ENCODE measurements around the gene ZNF831.

ZNF831 gene

DNA sequence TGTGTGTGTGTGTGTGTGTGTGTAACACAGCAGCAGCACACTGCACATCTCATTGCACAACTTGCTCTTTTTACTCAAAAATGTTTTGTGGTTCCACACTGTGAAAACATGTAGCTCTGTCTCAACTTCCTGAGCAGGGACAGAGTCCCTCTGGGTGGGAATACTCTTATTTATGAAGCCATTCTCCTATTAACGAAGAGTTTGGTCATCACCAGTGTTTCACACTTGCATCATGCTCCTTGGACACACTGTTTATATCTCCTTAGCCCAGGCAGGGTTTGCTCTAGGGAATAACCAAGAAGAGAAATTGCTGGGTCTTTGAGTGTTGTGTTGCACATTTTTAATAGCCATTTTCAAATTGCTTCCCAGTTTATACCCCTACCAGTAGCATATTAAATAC, 53.6 kb downstream of the ZNF831 start:
- no peak for DNase-seq

DNA sequence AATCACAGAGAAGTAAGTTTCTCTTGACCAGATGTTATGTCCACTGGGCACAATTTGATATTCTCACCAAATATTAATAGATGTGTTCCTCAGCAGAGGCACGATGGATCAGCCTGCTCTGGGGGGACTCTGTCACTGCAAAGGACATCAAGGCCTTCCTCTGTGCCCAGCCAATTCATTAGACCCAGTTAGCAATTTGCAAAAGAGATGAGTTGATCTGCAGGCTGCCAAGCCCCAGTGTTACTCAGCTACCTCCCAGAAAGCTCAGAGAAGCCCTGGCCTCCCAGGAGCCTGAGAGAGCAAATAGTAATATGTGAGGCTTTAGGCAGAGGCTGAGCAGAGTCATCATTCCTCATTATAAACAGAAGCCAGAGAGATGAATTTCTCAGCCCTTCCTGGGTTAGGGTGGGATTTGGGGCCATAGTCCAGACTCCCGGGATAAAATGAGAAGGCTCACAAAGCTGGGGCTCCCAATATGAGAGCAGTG, 54.2 kb downstream of the ZNF831 start:
- no peak for DNase-seq

DNA sequence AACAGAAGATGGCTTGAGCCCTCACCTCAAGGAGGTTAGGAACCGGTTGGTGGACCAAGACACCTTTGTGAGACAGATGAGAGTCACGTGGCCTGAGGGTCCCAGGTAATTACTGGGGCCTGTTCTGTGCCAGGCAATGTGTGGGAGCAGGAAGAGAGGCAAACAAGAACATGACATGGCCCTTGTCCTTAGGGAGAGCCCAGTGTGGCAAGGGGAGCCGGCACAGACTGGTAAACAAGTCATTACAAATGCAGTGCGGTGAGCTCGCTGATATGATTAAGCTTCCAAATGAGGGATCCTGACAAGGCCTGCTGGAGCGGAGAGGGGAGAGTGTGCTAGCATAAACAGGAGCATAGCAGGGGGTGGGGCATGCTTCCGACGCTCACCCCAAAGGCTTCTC, 55.6 kb downstream of the ZNF831 start:
- DNase-seq = no peak

DNA sequence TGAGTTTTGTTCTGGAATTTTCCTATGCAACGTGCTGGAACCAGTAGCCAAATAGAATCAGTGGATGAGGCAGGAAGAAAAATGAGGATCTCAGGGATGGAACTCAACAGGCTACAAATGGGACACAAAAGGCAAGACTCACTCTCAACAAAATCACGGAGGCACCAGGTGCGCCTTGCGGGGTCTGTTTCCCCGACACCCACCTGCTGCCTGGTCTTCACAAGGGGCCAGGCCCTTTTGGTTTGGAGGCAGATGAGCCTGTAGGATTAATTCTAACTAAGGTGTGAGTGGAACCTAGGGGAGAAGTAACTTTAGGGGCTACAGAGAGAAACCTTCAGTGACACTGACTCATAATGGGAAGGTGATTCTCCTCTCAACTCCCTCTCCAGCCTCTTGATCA, 56.5 kb downstream of the ZNF831 start:
- no peak for DNase-seq

DNA sequence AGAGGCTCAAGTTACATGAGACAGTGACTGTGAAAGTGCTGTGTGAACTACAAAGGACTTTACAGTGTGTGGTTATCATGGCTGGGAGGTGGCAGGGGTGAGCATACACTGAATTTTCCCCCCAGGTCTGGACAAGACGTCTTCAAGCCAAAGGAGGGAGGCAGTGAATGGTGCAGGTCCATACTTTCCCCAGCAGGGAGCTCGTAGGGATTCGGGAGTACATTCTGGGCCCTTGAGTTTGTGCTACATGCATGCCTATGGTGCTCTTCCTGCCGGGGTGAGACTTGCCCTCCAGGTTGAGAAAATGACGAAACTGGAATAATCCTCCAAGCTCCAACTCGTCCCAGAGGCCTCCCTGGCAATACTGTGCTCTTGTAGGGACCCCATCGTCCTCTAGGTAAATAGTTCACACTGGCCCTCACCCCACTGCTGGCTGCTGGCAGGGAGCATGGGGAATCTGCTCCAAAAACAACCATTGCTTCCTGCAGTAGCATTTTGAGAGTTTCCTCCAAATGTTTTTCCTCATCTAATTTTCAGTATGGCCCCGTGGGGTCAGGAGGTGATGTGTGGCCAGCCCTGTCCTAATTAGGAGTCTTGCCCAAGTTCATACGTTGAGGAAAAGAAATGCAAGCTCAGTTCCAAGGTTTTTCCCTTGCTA, 57.6 kb downstream of the ZNF831 start:
- no peak for DNase-seq

DNA sequence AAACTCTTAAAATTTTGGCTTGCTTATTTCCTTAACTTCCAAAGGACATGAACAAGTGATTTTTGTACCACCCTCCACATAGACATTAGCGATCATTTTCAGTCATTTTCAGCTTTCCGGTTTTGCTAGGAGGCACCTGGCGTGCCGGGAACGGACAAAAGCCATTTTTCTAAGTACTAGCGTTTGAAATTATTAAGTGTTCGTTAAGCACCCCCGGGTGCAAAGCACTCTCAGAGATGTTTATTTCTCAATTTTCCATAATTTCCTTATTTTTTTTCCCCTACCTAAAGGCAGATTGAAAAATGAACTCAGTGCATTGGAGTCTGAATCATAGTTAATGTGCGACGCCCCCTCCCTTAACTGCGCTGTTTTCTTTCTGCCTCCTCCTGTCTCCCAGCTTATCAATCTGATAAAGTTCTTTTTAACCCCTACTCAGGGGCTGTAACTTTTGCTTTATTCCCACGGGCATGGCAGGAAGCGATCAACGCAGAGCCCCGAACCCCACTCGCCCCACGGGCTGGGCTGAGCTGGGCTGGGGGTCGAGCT, 58.2 kb downstream of the ZNF831 start:
- no peak for DNase-seq

DNA sequence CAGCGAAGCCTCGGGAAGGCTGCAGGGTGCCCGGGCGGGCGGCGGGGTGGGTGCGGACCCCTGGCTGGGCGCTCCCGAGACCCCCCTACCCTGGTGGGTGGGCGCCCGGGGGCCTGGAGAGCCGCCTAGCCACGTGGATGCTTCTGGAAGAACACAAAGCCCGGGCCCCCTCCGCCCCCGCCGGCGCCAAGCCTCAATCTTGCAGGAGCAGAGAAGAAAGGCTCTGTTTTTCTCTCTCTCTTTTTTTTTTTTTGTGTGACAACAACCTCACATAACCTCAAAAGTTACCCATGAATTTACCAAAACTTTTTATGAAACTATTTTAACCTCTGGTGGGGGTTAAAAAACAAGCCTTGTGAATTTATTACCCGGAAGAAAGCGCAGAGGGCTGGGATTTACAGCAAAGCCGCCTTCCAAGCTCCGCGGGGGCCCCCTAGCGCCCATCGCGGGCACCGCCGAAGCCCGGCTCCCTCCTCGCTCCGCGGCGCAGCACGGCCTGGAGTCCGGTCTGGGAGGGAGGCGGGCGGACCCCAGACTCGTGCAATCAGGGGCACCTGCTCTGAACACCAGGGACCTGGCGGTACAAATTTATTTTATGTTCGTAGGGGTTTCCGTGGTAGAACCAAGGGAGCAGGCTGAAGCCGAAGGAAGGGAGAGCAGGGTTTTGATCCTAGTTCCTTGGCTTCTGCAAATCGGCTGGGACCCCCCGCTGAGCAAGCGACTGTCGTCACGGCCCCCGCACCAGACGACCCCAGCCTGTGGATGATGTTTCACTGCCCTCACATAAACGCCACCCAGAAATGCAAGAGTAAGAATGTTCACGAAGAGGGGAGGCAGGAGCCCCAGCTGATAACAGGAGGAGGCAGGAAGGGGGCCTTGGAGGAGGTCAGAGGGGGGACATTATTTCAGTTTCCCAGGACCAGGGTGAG, 58.9 kb downstream of the ZNF831 start:
- peak; percentile 93 for DNase-seq

DNA sequence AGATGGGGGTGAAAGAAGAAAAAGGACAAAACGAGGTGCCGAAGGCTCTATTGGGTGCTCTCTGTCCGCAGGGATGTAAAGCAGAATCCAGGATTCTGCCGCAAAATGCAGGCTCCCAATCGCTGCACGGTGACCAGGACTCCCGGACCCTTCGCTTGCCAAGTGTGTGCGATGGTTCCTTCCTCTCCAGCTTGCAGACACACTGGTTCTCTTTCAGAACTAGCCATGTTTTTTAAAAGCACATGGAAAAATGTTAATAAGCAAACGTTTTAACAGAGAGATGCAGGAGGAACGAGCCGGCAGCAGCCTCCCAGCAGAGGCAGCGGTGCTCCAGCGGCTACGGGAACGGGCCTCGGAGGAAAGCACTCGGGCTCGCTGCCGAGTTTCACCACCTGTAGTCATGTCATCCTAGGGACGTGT, 59.6 kb downstream of the ZNF831 start:
- no peak for DNase-seq

DNA sequence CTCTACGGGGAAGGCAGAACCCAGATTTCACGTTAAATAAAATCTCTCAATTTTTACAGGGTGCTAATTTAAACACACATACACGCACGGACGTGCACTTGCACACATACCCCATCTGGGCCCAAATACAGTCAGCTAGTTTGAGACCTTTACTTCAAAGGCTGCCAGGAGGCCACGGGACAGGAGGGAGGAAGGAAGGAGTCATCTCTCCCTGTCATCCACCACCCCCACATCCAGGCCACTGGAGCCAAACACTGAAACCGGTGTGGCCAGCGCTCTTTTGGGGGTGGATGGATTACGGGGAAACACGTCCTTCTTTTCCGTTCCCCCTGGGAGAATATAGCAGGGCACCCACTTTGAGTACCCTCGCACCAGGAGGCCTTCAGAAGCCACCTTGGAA, 60.1 kb downstream of the ZNF831 start:
- no peak for DNase-seq

DNA sequence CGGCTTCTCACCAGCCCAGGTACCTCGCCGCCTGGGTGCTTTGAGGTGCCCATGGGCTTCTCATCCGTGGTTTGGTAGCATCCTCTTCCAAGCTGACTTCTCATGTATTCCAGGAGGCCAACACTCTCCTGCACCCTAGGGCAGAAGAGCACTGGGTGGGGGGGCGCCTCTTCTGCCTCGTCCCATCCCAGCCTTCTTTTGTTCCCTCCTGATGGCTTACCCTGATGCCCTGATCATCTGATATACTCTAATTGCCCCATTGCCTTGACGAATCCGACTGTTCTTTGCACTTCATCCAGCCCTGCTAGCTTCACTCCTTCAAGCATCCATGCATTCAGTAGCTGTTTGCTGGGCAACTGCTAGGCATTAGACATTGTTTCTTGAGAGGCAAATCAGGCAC, 60.6 kb downstream of the ZNF831 start:
- no peak for DNase-seq

DNA sequence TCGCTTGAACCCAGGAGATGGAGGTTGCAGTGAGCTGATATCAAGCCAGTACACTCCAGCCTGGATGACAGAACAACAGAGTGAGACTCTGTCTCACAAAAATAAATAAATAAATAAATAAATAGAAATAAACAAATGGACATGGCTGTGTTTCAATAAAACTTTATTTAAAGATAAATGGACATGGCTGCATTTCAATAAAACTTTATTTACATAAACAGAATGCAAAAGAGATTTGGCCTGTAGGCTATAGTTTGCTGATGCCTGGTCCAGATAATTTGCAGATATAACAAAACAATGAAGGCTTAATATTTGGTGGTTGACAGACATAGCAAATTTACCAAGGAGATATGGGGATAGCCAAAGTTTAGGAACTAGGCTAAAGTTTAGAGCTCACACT, 66.8 kb downstream of the ZNF831 start:
- DNase-seq = no peak

DNA sequence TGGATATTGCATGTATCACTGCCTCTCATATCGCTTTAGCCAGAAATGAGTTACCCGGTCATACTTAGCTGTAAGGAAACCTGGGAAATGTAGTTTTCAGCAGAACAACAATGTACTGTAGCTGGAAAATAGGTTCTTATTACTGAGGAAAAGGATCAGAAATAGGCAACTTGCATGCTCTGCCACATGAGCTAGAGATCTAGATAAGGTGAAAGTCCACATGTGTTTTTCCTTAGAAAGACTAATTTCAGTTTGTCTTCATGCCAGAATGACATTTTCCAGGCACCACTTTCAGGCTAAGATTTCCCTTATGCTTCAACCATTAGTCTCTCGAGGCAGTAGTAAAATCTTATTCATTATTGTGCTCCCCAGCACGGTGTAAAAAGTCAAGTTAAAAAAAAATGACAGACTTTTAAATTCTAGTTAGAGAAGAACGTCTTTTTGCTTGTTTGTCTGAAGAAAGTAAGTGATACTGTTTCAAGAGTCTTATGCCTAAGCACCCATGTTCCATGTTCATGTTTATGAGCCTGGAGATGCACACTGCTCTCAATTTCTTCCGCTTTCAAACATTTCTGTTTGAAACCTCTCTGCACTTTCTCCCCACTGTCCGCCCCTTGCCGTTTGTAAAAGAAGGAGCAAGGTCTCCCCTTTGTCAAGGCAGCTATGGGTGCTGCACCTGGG, 67.6 kb downstream of the ZNF831 start:
- no peak for DNase-seq

DNA sequence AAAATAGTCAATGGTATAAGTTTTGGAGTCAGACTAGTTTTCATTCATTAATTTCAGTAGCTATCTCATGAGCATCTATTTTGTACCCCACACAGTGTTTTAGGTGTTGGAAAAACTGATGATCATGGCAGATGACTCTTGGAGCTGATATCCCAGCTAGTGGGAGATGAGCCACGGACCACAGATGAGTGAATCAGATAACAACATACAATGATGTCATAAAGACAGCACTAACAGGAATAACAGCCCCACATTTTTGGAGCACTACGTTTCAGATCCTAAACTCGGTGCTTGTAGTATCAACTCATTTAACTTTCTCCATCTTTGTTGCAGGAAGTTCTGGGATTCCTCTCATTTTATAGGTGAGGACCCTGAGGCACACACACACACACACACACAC, 69.0 kb downstream of the ZNF831 start:
- no peak for DNase-seq

DNA sequence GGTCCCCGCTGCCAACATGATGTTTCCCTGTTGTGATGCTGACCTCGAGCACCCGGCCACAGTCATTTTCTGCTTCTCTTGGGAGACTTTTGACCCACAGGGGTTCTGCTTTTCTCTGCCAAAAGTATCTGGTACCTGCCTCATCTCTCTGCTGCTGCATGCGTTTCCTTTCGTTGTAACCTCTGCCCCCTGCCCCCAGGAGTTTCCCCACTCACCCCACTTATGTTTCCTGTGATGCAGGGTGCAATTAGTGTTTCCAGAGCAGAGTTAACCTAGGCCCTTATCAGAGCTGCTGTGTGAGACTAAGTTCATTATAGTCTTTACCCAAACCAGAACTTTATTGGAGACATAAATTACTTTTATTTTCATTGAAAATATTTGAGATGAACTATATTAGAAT, 71.6 kb downstream of the ZNF831 start:
- DNase-seq = no peak

DNA sequence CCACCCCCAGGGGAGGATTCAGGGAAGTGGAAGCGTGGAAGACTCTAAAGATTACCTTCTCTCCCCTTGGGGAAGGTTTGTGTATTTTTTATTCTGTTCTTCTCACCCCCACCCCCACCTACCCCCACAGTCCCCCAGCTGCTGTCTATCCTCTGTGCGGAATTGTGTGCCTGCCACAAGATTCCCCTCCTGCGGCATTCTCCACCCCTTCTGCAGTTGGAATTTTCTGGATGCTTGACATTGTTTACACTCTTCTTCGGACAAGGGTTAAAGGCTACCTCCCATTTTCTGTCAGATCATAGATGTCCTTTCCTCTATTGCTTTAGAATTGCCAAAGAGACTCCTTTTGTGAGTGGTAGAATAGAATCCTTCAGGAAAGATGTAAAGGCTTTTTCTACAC, 76.4 kb downstream of the ZNF831 start:
- no peak for DNase-seq

DNA sequence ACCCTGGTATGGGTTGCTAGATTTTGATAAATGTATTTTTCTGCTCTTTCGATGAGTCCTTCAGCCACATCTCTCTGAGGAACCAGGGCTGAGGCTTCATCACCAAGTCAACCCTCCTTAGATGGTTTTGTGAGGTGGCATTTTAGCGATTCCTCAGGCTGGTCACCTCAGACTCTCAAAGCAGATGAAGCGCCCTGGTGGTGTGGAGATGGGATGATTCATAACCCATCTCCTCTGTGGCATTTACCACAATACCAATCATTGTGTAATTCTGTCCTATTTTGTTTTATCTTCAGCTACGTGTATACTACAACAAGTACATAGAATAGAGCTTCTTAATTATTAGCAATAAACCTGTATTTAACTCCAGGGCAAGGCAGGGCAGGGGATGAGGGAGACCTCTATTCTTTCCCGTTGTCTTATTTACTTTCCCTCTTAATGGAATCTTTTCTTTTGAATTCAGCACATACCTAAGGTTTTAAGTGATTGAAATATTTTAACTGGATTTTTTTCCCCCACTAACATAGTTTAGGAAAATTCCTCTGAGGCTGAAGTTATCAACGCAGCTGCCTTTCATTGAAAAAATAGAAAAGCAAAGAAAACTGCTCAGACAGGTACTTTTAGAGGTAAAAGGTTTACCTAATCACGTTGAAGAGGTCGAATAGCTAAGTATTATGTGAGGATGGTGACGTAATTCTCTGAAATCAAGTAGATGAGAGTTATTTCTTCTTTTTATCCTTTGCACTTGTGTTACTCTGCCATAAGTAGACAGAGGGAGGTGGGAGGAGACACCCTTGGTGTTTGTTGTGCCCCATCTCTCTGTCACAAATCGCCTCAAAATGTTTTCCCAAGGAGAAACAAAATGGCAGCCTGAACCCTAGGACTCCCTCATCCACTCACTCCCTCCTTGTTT, 79.3 kb downstream of the ZNF831 start:
- DNase-seq = no peak

DNA sequence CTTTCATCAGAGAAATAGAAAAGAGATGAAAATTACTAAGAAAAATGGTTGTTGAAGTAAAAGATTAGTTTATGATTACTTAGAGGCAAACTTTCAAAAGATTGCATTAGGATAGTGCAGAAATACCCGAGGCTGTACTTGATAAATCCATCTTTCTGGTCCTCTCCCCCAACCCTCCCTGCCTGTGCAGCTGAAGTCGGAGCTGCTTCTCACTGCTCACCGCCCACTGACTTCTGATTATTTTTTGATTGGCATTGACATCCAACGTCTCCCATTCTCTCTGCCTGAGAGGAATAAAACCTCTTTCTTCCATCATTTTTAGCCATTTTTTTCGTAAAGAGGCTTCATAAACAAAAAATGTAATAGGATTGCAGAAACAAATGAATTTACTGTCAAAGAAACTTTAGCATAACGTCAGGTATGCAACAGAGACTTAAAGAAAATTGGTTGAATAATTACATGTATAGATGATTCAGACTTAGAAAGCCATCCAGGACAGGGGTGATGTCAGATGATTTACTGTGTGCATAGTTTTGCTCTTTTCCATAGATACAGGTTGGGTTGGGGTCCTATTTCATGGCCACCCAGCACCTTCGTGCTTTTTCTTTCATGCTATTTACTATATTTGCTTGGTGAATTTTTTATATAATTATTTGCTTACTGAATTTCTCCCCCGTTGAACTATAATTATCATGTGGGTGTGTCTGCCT, 83.2 kb downstream of the ZNF831 start:
- DNase-seq = no peak

DNA sequence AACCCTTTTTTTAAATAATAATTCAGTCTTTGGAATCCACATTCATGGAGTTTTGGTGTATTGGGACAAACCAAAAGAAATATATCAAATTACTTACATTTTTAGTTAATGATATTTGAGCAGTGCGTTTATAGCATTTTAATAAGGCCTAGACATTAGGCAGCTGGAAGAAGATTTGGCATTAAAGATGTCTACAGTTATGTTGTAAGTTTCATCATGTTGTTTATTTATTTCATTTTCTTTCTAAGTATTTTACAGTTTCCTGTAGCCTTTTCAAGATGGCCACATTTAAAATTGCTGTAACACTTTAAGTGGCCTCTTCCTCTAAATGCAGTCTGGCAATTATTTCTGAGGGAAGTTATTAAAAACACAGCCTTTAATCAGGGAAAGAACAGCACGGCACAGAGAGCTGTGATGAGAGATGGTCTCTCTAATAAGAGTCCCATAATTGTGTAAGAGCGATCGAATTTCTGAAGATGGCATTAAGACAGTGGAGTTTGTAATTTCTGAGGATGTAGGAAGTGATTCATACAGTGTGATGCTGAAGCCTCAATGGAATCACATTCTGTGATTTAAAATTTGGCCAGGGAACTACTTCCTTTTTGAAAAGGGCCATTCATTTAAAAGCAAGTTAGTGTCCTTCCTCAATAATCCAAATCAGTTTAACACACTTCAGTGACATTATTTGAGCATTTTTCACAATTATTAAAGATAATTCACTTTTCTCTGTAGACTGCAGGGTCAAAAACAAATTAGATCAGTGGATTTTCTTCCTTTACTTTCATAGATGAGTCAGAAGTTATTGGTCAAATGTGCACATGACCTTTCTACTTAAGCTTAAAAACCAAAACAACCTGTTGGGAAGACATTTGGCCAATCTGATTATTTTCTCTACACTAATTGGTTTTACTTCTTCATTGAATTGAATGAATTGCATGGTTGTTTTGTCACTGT, 84.4 kb downstream of the ZNF831 start:
- DNase-seq = no peak

DNA sequence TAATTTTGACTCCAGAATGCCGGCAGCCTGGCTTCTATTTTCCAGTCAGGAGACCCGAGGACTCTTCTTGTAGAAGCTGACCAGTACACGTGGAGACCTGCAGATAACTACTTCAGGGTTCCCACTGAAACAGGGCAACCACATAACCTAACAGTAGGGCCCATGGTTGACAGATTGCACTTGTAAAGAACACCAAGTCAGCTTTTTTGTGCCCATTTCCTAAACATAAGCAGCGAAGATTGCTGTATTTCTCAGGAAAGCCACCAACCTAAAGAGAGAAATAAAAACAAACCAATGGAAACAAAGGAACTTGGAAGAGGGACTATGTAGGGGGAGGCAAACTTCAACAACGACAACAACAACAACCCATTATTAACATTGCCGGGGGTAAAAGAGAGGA, 86.7 kb downstream of the ZNF831 start:
- DNase-seq = no peak

DNA sequence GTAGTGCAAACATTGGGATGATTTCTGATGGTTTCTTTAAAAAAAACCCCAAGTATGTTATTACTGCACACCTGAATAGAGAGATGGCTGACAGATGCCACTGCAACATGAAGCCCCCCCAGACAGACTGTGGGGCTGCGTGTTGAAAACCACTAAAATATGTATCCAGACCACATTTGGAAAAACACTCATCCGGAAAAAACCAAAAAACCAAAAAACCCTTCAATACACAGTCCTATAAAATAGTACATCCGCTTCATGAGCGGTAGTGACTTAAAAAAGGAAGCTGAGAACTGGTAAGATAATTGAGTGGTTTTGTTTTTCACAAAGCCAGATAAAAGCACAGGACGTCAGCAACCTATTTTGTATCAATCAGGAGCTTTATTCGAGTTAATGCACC, 89.7 kb downstream of the ZNF831 start:
- no peak for DNase-seq

Measured in activated CD4-positive, CD25-positive, alpha-beta regulatory T cell treated with anti-CD3 and anti-CD28 coated beads, Interleukin-2, amount 50 U/mL, for 72 hours (primary cell).